DOHH2 (cell line): Measurements from ENCODE around the gene ANAPC2.

Experiments used
- CTCF ChIP-seq: fragments of 200-600 bp; sonication (generic); IDR thresholded peaks from one replicate; pipeline ENCODE4 v1.5.1; 2014; ENCODE audit warnings: antibody characterized with exemption, mild to moderate bottlenecking, low read depth, low read length; ENCODE audit not compliant: poor library complexity, severe bottlenecking
- EZH2phosphoT487 ChIP-seq: fragments of 200-600 bp; sonication (generic); IDR thresholded peaks from 2 replicates; pipeline ENCODE4 v1.6.1; 2017; ENCODE audit warnings: borderline replicate concordance, mild to moderate bottlenecking, antibody characterized with exemption, low read length, moderate library complexity, mixed read lengths

DNA sequence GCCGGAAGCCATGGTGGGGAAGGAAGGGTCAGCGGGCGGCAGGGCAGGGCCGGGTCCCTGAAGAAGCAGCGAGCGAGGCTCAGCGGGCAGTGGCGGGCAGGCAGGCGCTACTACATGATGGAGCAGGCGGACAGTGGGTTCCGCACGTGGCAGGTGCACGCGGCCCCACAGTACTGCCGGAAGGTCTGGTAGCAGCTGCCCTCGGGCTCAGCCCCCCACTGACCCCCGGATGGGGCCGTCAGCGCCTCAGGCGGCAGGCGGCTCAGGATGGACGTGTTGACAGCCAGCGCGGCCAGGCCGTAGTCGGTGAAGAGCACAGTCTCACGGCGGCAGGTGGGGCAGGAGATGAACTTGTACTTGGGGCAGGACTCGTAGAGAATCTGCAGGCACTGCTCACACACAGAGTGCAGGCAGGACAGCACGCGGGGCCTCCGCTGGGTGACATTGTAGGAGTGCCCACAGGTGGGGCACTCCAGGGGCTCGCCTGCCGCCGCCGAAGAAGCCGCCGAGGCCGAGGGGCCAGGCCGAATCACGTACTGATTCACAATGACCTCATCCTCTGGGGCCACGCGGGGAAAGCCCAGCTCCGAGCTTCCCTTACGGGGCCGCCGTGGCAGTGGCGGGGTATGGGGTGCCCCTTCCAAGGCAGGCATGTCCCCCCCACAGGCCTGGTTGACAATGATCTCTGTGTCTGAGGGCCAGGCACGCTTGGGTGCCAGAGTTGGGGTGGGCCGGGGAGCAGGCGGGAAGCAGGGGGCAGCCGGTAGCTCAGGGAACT, 32.1 kb upstream of the ANAPC2 start:
- no peak for TF ChIP-seq CTCF
- TF ChIP-seq EZH2phosphoT487 = no peak
